ENCODE measurements around the gene NUP62. TPM values are rescaled to one million over a fixed set of nuclear protein-coding genes. Genes with fewer than 3 reads are reported as not detected.
"Not testable (repeated sequence)": the region's sequence is repeated elsewhere in the genome, so short reads cannot be mapped to it uniquely, and the experiment has no call there.

The NUP62 gene
- total RNA-seq, 2 donors from 2014 or later = 31.5 to 37.1 TPM

DNA sequence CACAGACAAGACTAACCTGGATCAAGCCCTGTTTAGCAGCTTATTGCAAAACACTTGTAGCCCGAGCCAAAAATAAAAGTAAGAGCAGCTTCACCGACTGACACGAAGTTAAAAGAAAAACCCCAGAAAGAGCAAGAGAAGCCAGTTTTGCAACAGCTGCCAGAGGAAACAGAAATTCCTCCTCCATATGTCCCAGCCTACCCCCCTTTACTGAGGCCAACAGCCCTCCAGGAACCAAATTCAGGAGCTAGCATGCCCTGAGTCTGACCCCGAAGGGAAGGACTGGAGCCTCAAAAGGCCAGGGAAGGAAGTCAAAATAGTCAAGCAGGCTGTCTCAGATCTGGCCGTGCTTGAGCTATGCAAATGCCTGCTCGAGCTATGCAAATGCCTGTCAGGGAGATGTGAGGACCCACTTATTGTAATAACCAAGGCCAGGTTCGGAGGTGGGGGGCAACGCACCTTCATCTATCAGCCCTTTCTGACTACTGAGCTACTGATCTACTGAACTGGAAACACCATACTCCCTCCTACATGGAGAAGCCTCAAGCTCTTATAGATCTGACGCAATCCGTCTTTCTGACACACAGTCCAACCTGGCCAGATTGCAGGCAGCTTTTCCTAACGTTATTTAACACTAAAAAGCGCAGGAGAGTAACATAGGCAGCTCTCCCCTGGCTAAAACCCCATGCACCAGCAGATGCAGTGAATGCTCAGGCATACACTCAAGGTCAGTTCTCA is 25.0 kb upstream of the NUP62 start:
- DNase-seq = no peak
- intact Hi-C loops (cut with DNase I, micrococcal nuclease) = no loop called here

DNA sequence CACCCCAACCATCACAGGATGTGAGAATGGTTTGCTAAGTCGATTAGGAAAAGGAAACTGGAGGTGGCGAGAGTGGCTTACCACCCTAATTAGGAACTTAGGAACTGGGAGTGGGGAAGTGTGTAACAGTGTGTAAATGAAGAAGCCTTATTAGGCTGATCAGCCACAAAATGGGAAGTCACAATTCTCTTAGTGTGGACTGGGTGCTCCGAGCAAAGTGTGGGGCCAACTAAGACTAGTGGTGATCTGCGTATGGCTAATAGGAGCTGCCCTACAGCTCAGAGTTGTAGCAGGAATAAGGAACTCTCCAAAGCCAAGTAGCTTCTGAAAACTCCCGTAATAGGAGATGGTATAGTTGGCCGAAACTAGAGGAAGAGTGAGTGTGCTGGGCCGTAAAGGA is 24.1 kb upstream of the NUP62 start:
- intact Hi-C loops (cut with DNase I, micrococcal nuclease) = no loop called here
- no peak for DNase-seq
- ATAC-seq = no peak

More for the DNA sequence above, 25.0 kb upstream of the NUP62 start:
- no peak for ATAC-seq

- DNase-seq = no peak
- no peak for ATAC-seq
- intact Hi-C loops (cut with DNase I, micrococcal nuclease) = no loop called here
These were observed 23.6 kb upstream of the NUP62 start for GRCh38 chr19:49952906-49953305.

DNA sequence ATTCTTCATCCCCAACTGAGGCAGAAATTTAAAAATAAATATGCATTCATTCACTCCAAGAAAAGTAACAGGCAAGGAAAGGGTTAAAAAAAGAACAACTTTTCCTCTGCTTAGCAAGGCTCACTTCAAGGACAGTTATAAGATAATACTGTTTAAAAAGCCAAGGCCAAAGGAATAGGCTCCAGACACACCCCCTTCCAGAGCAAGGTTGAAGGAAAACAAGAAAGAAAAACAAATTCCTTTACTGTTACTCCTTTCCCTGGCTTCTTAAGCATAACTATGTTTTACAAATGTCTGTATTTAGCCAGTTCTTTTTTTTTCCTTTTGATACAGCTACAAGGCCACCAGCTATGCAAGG is 23.2 kb upstream of the NUP62 start:
- intact Hi-C loops (cut with DNase I, micrococcal nuclease) = no loop called here
- DNase-seq (no peak), ATAC-seq (peak; percentile 20)

DNA sequence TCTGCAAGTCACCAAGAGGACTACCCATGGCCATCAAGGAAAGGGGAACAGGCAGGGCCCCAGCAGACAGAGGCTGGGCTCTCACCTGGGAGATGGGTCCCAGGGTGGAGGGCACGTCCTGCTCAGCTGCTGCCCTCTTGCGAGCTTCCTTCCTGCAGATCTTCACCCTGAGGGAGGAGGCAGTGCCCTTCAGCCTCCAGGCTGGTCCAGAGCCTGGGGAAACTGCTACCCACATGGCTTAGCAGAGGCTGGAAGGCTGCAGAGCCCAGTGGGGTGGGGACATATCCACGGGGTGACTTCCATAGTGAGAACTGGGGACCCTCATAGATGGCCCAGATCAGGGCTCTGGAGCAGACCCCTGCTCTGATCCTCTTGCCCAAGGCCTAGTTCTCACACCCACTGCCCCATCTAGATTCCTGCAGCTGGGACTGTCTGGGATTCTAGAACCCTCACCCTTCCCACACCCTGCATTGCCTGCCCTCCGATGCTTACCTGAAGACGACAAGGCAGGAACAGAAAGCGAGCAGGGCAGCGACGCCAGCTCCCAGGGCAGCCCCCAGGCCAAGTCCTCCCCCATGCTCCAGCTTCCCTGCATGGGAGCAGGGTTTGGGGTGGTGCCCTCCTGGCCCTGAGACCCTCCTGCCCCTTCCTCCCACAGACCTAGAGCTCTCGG is 22.6 kb upstream of the NUP62 start:
- no peak for DNase-seq
- intact Hi-C loops (cut with DNase I, micrococcal nuclease) = no loop called here
- no peak for ATAC-seq

- intact Hi-C loops (cut with DNase I, micrococcal nuclease) = no loop called here
- no peak for ATAC-seq
- no peak for DNase-seq
These were observed 21.7 kb upstream of the NUP62 start for GRCh38 chr19:49950956-49951526.

DNA sequence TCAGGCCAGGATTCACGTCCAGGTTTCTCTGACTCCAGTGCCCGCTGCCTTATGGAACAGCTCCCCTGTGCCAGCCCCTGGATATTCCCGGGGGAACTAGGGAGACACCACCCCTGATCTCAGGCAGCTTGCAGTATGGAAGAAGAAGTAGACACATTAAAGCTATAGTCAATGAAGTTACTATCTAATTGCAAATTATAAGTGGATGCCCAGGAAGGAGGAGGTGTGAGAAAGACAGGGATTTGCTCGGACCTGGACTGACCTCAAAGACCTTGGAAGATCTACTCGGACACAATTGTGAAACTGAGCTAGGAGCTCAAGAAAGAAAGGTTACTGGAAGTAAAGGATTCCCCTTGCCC is 21.3 kb upstream of the NUP62 start:
- intact Hi-C loops (cut with DNase I, micrococcal nuclease) = no loop called here

GRCh38 chr19:49949742-49950589 is 20.7 kb upstream of the NUP62 start:
- intact Hi-C loops (cut with DNase I, micrococcal nuclease) = no loop called here
- DNase-seq = no peak
- peak; percentile 55 for ATAC-seq

More for the DNA sequence above, 21.3 kb upstream of the NUP62 start:
- ATAC-seq (no peak), DNase-seq (no peak)

GRCh38 chr19:49946415-49946814 is 17.1 kb upstream of the NUP62 start:
- ATAC-seq (no peak), DNase-seq (no peak)
- intact Hi-C loops (cut with DNase I, micrococcal nuclease) = no loop called here

DNA sequence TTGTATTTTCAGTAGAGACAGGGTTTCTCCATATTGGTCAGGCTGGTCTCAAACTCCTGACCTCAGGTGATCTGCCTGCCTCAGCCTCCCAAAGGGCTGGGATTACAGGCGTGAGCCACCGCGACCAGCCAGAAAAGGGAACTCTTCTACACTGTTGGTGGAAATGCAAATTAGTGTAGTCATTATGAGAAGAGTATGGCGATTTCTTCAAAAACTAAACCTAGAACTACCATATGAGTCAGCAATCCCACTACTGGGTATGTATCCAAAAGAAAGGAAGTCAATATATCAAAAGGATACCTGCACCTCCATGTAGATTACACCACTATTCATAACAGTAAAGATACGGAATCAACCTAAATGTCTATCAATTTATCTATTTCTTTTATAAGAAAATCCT is 15.3 kb upstream of the NUP62 start:
- DNase-seq; ATAC-seq; intact Hi-C loops (cut with DNase I, micrococcal nuclease): not testable (repeated sequence)

GRCh38 chr19:49940482-49940791 is 11.1 kb upstream of the NUP62 start:
- ATAC-seq = no peak
- no peak for DNase-seq
- intact Hi-C loops (cut with DNase I, micrococcal nuclease) = no loop called here

DNA sequence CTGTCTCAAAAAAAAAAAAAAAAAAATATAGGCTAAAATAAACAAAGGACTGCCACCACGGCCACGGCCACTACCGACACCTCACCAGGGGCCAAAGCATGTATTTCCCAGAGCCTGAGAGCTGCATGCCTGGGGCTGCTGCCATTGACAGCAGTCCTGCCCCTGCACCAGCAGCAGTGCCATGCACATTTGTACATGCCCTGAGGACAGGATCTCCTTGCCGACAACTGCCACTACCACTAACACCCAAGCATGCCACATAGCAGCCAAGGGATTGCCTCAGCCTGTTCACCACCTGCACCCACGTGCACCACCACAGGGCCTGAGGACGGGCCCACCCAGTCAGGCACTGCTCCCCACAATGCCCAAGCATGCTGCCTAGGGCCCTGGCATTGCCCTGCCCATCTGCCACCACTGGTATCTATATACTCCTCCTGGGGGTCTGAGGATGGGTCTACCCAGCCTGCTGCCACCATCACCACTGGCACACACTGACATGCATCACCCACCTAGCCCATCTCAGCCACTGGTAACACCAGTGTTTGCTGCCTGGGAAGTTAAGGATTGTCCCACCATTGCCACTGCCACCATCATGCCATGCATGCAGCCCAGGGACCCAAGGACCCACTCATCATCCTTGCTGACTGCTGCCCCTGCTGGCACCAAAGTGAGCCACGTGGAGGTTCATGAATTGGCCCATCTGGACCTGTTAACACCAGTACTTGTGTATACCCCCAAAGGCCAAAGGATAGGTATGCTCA is 10.6 kb upstream of the NUP62 start:
- no peak for DNase-seq
- ATAC-seq = no peak
- intact Hi-C loops (cut with DNase I, micrococcal nuclease) = loop anchor here in 1 of 2 donors (5.0 kb wide), 1 partner anchor 42 kb away; no protein-coding TSS in a partner anchor

GRCh38 chr19:49938662-49939061 is 9.4 kb upstream of the NUP62 start:
- no peak for DNase-seq
- no peak for ATAC-seq
- intact Hi-C loops (cut with DNase I, micrococcal nuclease) = loop anchor here in 1 of 2 donors (5.0 kb wide), 1 partner anchor 44 kb away; no protein-coding TSS in a partner anchor

DNA sequence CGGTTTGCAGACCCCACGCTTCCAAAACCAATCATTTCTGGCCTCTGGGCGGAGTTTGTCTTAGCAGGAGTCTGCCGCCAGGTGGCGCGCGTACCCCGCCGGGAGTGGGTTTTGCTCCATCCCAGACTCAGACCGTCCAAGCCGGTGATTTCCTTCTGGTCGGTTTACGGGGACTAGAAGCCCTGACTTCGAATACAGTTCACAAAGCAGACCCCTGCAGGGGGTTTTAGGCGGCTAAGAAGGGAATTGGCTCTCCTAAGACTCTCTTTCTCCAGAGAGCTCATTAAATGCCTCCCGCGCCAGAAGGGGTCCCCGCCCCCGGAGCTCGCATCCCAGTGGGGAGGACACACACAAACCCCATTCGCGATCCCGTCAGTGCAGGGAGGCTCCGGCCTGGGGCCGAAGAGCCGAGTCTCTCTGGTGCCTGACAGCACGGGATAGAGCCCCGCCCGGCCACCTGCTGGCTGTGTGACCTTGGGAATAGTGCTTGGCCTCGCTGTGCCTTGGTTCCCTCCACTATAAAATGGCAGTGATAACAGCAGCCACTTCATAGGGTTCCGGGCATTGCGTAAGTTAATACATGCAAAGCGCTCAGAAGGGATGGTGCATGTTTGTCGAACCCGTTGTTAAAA is 8.6 kb upstream of the NUP62 start:
- intact Hi-C loops (cut with DNase I, micrococcal nuclease) = loop anchor here in 1 of 2 donors (5.0 kb wide), 1 partner anchor 44 kb away; no protein-coding TSS in a partner anchor
- DNase-seq (peak in 1 of 2 donors; percentile 81), ATAC-seq (peak; percentile 89)

- DNase-seq (no peak), ATAC-seq (no peak)
- intact Hi-C loops (cut with DNase I, micrococcal nuclease) = loop anchor here in 1 of 2 donors (5.0 kb wide), 1 partner anchor 46 kb away; no protein-coding TSS in a partner anchor
These were observed 7.2 kb upstream of the NUP62 start for GRCh38 chr19:49936549-49936948.

- no peak for ATAC-seq
- DNase-seq = no peak
- intact Hi-C loops (cut with DNase I, micrococcal nuclease) = no loop called here
These were observed 4.3 kb upstream of the NUP62 start for GRCh38 chr19:49933643-49934042.

DNA sequence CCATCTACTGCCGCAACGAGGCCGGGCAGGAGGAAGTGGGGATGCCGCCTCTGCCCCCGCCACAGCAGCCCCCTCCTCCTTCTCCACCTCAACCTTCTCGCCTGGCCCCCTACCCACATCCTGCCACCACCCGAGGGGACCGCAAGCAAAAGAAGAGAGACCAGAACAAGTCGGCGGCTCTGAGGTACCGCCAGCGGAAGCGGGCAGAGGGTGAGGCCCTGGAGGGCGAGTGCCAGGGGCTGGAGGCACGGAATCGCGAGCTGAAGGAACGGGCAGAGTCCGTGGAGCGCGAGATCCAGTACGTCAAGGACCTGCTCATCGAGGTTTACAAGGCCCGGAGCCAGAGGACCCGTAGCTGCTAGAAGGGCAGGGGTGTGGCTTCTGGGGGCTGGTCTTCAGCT is 3.4 kb upstream of the NUP62 start:
- intact Hi-C loops (cut with DNase I, micrococcal nuclease) = no loop called here
- DNase-seq = no peak
- ATAC-seq = no peak

DNA sequence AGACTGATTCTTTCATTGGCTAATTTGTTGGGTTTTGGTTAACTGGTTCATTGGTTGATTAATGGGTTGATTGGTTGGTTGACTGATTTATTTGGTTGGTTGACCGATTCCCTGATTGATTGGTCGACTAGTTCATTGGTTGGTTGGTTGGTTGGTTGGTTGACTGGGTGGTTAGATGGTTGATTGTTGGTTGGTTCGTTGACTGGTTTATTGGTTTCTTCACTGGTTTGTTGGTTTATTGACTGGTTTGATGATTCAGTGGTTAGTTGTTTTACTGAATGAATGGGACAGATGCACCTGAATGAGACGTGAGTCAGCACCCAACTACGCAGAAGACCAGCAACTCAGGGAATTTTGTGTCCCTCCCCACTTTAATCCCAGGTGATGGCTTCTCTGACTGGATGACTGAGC is 2.7 kb upstream of the NUP62 start:
- ATAC-seq = no peak
- no peak for DNase-seq
- intact Hi-C loops (cut with DNase I, micrococcal nuclease) = no loop called here
